Amniotic epithelial cell (primary cell): ENCODE results near the gene BOLL.
"Not testable (repeated sequence)": the region's sequence is repeated elsewhere in the genome, so short reads cannot be mapped to it uniquely, and the experiment has no call there.

Source experiments
- DNase-seq: peaks from one replicate; pipeline ENCODE4 v3.0.0-alpha.2; 2010; ENCODE audit warnings: low read depth

The BOLL gene, protein sequence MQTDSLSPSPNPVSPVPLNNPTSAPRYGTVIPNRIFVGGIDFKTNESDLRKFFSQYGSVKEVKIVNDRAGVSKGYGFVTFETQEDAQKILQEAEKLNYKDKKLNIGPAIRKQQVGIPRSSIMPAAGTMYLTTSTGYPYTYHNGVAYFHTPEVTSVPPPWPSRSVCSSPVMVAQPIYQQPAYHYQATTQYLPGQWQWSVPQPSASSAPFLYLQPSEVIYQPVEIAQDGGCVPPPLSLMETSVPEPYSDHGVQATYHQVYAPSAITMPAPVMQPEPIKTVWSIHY

DNA sequence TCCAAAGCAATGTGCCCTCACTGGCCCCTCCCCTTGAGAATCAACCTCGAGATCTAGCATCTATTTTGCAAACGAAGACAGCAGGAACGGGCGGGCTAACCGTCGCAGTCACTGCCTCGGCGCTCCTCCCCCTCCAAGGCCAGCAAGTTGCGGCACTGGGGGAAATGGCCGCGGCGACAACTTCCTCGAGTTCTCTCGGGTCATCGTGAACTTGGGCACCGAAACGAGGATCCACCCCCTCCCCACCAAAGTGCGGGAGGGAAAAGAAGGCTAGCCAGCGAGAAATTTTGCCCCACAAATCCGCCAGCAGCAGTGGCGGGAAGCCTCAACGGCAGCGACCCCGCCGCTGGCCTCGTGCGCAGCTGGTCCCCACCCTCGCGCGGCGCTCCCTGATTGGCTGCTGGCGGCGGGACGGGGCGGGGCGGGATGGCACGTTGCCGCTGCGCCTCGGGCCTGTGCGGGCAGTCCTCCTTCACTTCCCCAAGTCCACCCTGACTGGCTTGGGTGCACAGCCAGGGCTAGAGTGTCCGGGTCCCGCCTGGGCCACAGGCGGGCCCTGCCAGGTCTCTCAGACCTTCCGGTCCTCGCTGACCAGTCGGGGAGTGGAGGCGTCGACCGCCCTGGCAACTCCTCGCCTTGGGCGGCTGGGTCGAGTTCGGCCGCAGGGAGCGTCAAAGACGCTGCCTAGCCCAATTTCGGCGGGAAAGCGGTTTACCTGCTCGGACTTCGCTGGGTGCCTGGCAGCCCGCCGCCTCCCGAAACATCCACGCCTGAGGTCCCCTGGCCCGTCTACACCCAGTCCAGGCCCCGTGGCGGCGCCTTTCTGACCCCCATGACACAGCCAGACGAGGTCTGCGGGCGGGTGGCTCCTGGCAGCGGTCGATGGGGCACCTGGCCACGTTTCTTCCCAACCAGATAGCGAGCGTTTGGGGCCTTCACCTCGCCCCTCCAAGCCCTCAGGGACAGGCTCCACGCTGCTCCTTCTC, at the start of gene BOLL:
Gene BOLL (minus strand): TSS at position 364 of the 986 bp plus-strand sequence. CDS start 3,469 bp downstream, outside the sequence.
- no peak for DNase-seq

DNA sequence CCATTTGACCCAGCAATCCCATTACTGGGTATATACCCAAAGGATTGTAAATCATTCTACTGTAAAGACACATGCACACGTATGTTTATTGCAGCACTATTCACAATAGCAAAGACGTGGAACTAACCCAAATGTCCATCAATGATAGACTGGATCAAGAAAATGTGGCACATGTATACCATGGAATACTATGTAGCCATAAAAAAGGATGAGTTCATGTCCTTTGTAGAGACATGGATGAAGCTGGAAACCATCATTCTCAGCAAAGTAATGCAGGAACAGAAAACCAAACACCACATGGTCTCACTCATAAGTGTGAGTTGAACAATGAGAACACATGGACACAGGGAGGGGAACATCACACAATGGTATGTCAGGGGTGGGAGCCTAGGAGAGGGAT, 49.7 kb upstream of the BOLL start:
- DNase-seq: not testable (repeated sequence)

DNA sequence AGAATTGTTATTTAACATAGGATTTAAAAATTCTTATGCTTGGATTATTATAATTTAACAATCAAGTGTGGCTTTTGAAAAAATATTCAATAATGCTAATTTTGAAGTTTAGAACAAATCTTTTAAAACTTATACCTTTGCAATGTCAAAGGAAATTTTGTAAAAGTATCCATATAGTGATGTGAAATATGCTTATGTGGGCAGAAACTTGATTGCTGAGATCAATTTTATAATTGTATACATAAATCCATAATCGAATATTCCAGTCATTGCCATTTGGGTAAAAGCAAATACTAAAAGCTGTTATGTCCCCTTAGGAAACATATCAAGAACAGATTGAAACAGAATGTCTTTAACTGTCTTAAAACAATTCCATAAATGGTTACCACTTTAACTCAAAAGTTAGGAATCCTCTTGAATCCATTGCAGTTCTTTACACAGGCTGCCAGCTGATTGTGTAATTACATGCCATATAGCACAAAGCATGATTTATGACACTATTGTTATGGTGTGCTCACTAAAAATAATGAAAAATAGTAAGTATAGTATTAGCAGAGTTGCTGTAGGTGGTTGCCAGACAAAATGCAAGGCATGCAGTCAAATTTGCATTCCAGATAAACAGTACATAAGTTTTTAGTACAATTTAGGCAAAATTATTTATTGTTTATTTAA, 43.5 kb upstream of the BOLL start:
- peak; percentile 45 for DNase-seq

DNA sequence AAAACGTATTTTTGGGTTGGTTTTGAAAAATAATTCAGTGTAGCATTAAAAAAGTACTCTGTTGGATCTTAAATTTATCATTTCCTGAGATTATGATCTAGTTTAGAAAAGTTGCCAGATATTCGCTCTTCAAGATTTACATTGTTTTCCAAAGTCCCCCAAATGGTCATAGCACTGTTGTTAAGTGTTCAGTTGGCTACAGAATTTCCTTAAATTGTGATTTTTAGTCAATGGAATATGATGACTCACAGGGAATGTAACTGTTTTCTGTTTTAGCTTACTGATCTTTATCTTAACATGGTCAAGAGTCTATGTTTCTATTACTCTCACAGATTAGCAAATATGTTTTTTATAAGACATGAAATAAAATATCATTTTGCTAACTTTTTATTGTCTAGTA, 42.5 kb upstream of the BOLL start:
- no peak for DNase-seq

DNA sequence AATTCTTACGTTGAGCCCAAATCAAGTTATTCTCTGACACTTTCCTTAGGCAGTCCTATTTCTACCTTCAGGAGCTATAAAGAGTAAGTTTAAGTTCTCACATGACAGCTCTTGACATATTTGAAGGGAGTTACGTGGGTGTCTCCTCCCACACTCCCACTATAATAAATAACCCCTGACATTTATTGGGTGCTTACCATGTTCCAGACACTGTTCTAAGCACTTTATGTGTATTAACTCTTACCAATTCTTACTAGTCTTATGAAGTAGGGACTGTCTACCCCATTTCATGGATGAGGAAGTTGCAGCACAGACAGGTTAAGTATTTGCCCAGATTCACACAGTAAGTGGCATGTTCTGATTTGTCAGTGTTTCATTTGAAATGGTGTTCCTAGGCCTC, 37.2 kb upstream of the BOLL start:
- DNase-seq: peak; percentile 12

DNA sequence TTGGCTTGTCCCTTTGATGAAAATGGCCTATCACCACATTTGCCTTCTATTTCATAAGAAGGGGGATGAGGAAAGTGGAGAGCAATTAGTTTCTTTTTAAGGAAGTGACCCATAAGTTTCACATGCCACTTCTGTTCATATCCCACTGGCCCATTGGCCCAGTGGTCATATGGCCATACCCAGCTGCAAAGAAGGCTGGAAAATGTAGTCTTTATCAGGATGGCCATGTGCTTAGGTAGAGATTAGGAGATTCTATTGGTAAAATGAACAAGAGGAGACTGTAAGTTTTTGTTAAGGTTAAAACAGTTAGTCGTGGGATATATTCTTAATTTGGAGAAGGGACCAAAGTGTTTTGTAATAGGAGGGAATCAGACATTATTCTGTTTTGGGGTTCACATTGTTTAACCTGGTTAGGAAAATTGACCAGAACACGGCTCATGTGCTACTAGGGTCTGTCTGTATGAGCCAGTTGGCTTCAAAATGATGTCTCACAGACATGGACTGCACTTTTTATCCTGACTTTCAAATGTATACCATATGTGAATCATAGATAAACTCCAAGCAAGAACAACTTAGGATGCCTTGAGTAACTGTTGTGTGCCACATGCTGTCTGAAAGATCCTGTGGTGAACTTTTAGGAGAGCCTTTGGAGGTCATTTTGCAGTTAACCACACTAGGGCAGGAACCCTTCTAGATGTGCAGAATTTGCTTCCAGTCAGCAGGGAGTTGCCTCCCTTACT, 36.6 kb upstream of the BOLL start:
- peak; percentile 2 for DNase-seq

DNA sequence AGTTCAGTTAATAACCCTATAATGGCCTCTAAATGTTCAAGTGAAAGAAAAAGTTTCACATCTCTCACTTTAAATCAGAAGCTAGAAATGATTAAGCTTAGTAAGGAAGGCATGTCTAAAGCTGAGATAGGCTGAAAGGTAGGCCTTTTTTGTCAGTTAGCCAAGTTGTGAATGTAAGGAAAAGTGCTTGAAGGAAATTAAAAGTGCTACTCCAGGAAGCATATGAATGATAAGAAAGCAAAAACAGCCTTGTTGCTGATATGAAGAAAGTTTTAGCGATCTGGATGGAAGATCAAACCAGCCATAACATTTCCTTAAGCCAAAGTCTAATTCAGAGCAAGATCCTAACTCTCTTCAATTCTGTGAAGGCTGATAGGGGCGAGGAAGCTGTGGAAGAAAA, 29.4 kb upstream of the BOLL start:
- DNase-seq: no peak

DNA sequence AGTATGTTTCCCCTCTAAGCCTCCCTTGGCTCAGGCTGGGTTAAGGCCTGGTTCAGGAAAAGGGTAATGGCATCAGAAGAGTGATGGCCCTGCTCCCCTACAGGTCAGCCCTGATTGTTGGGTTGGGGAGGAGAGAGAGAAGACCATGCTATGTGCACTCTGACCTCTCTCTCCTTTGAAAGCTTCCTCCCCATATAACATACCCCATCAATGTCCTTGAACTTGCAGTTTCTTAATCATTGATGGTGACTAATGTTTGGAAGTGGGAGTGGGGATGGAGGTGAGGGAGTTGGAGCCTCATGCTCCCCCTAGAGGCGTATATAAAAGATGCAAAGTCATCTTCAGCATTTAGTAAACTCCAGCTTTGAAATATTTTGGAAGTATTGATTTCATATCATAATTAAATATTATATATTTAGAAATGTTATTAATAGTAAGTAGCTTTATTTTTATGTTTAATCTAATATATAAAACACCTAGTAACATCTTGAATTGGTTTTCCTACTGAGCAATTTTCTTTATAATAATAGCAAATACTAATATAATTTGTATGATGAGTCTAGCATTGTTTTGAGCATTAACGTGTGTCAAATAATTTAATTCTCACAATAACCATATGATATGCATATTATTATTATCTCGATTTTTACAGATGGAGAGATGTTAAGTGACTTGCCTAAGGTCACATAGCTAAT, 28.1 kb upstream of the BOLL start:
- peak; percentile 61 for DNase-seq

DNA sequence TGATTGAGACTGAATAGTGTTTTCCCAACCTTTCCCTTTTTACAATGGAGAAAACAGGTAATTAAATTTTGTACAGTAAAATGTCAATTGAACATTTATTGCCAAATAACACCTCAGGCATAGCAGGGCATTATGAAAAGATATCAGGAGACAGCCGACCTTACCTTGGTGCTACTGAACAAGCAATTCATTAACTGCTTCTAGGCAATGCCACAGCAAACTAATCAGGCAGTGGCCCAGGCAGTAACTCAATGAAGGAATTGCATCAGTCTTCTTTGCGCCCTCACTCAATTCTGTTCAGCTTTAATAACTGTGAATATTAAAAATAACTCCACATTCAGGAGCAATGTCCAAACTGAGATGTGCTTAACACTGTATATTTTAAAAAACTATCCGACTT, 25.4 kb upstream of the BOLL start:
- no peak for DNase-seq

DNA sequence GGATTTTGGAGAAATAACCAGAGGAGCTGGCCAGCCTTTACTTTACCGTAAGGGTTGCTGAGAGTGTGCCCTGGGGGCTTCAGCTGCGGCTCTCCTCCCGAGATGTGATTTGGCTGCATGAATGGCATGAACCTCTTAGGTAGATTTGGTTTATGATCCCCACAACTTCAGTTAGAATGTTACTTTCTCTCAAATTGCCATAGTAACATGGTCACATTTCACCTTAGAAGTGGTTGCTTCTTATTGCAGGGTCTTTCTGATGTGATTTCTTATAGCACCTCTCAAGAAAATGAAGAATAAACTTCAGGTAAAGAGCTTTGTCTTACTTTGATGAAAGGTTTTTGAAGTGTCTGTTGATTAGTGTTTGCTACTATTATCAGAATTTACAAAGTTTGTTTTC, 24.9 kb upstream of the BOLL start:
- no peak for DNase-seq

DNA sequence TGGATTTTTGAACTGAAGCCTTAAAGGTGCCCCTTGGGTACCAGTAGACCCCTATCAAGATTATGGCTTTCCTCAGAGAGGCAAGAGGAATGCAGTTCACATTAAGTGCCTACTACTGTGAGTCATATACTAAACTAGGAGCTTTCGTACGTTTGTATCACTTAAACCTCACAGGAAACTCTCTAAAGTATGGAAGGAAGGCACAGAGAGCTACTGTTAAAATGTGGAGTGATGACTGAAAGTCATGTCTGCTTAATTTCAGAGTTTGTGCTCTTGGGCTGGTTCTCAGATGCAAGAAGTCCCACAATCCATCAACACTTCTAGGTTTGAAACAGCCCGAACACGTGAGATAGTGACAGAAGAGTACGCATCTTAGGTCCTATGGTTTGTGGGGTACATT, 23.9 kb upstream of the BOLL start:
- no peak for DNase-seq

DNA sequence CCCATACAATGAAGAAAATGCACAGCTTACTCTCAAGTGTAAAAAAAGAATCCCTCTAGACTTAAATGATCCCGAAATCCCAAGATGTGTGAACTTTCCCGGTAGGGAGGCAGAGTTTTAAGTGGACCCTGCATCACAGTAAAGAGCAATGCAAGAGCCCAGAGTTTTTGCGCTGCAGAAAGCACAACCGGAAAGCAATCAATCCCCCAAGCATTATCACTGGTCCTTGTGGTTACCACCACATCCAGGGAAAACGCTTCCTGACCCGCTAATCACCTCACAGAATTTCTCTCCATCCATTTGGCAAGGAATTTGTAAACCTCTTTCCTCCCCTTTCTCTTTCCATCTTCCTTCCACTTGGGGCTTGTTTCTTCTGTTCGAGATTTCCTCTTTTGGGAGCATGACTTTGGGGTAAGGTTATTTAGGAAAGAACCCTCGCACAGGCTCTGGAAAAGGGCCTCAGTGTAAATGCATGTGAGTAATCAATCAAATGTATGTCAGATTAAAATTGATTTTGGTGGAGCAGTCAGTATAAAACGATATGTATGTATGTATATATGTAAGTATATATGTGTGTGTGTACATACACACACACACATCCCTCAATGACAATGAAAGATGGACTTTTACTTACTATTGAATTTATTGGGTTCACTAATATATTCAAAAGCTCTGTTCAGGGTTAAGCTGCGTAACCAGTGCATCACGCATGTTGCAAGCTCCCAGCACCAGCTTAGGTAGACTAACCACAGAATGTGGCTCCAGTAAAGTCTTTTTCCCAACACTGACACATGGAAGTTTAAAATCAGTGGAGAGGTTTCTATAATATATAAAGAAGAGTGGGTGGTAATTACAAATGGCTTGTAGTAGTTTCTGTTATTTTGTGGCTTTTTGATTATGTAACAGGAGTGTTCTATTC, 20.9 kb upstream of the BOLL start:
- DNase-seq: peak; percentile 51

DNA sequence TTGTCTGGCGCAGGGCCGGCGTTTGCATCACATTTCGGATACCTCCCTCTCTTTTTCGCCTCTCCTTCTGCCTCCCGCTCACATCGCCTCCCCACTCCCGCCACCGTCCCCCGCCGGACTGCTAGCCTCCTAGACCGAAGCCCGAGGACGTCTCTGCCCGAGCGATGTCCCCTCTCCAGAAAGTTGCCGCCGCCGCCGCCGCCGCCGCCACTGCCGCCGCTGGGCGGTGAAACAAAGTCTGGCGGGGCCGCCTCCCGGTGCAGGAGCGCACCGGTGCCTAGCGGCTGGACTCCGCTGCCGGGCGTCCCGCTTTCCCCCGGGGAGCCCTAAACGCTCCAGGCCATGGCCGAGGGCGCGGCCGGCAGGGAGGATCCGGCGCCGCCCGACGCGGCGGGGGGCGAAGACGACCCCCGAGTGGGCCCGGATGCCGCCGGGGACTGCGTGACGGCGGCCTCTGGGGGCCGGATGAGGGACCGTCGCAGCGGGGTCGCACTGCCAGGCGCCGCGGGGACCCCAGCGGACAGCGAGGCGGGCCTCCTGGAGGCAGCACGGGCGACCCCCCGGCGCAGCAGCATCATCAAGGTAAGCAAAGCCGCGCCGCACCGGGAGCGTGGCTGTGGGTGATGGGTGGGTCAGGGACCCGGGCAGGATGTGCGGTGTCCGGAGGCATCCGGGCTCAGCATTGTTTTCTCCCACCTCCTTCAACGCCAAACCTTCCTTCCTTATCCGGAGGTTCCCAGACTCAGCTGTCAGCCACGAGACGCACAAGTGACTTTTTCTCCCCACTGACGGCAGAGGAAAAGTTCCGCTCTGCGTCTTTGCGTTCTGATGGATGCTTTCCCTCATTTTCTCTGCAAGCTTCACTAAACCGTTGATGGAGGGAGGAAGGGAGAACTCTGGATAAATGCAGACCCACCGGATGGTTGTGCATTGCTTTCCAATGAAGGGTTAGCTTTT, 19.9 kb upstream of the BOLL start:
- DNase-seq: no peak

DNA sequence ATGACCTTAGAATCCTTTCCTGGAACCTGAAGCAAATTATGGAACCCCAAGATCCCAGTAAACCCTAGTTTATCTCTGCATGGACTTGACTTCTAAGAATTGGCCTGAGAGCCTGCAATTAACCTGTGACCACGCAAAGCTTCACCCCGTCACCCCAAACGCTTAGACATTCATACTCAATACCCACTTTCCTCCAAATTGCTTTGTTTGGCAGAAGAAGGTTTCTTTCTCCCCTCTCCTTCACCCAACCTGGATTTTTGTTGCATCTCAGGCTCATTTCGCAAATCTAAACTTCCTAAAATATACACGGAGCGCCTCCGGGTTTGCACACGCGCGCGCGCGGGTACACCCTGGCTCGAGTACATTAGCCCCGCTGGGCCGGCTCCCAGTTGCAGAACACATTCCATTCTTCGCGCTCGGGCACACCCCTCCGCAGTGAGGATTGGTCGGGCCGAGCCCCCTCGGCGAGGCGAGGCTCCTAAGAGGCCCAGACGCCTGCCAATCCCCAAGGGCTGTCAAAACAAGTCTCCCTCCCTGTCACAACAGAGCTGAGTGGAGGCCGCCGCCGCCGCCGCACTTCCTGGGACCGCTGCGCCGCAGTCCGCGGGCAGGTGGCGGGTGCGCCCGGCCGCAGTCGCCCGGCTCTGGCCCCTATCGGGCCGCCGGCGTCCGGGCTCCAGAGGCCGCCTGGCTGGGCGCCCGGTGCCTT, 19.1 kb upstream of the BOLL start, which contains the start of gene PLCL1:
Gene PLCL1 (plus strand): TSS at position 545 of the 709 bp plus-strand sequence.
- DNase-seq: peak; percentile 81

DNA sequence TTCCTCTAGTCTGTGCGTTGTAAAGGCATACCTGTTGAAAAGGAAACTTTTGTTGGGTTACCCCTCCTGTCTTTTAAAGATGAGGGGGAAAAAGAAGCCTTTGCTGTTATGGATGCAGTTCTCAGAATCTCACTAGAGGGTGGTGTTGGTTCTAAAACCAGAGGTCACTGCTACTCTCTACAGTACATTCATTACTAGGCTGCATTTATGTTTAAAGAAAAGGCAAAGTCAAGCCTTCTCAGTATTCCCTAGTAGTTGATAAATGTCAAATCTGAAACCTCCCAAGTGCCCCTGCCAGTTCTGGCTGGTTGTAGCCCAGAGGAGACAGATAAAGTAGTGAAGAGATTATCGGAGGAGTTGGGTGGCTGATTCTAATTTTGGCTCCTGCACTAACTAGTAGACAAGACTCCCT, 17.9 kb upstream of the BOLL start:
- DNase-seq: peak; percentile 56

DNA sequence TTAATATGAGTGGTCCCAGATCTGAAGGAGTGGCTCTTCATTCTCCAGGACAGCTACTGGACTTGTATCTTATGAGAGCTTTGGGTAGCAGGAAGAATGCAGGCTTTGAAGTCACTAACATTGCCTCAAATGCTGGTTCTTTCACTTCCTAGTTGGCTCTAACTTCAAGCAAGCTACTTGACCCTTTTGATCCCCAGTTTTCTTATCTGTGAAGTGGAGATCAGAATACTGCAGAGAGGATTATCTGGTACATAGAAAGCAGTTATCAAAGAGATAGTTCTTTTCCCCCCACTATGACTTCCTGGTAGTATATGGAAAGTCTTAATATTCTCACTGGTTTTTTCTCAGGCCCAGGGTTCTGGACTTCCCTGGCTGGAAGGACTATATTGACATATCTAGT, 15.9 kb upstream of the BOLL start:
- no peak for DNase-seq

DNA sequence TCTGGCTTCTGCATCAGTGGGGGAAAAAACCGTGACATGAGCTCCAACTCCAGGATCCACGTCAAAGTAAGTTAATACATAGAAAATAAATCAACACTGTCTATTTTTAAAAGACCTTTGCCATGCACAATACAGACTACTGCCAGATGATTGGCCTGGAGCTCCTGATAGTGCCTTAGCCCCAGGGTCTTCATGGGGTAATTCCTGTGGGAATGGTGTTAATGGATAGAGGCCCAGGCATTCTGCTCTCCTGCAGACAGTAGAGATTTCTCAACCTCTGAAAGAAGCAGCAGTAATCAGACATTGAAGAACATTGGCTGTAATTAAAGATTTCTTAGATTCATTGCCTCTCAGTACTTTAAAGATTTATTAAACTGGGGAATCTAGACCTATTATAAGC, 15.0 kb upstream of the BOLL start:
- DNase-seq: no peak

DNA sequence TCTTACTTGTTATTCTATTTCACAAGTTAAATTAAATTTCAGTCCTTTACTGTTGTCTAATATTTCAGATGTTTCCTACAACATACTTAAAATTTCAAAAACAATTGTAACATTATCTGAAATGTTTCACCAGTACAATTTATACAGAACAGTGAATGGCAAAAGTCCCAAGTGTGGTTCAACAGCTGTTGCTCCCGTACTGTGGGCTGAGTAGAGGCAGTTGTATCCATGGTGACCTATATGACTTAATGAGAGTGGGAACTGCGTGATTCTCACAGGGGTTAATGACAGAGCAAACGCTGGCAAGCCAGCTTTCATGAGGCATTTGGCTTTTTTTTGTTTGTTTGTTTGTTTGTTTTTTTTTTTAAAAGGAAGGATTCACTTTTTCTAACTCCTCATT, 13.9 kb upstream of the BOLL start:
- no peak for DNase-seq
